Ishikawa (cell line): ENCODE measurements around the gene GPR63.

Source experiments
- CEBPB ChIP-seq: IDR thresholded peaks from 2 replicates; pipeline ENCODE4 v1.6.1; 2012
- CREB1 ChIP-seq: IDR thresholded peaks from 2 replicates; pipeline ENCODE4 v1.6.1; 2012; ENCODE audit warnings: low read depth
- EGR1 ChIP-seq: IDR thresholded peaks from 2 replicates; pipeline ENCODE4 v1.6.1; 2012
- EP300 ChIP-seq: IDR thresholded peaks from 2 replicates; pipeline ENCODE4 v1.6.1; 2012; ENCODE audit warnings: borderline replicate concordance
- FOXM1 ChIP-seq: IDR thresholded peaks from 2 replicates; pipeline ENCODE4 v1.6.1; 2012; ENCODE audit warnings: low read depth, borderline replicate concordance
- MAX ChIP-seq: IDR thresholded peaks from 2 replicates; pipeline ENCODE4 v1.6.1; 2012
- NFIC ChIP-seq: IDR thresholded peaks from 2 replicates; pipeline ENCODE4 v1.6.1; 2012
- RAD21 ChIP-seq: IDR thresholded peaks from 2 replicates; pipeline ENCODE4 v1.6.1; 2012; ENCODE audit warnings: low read depth
- REST ChIP-seq: IDR thresholded peaks from 2 replicates; pipeline ENCODE4 v1.6.1; 2012; ENCODE audit warnings: low read depth, mild to moderate bottlenecking
- TAF1 ChIP-seq: IDR thresholded peaks from 2 replicates; pipeline ENCODE4 v1.6.1; 2012; ENCODE audit warnings: low read depth, mild to moderate bottlenecking
- TCF12 ChIP-seq: IDR thresholded peaks from 2 replicates; pipeline ENCODE4 v1.6.1; 2012; ENCODE audit warnings: low read depth
- TEAD4 ChIP-seq: IDR thresholded peaks from 2 replicates; pipeline ENCODE4 v1.6.1; 2012
- USF1 ChIP-seq: IDR thresholded peaks from 2 replicates; pipeline ENCODE4 v1.6.1; 2012
- YY1 ChIP-seq: IDR thresholded peaks from 2 replicates; pipeline ENCODE4 v1.6.1; 2012; ENCODE audit warnings: low read depth
- ZBTB7A ChIP-seq: IDR thresholded peaks from 2 replicates; pipeline ENCODE4 v1.6.1; 2012; ENCODE audit warnings: low read depth

GPR63 gene

GRCh38 chr6:96792561-96793190, 44.6 kb downstream of the GPR63 start:
- no peak for TF ChIP-seq NFIC
- TF ChIP-seq TCF12 = no peak
- TF ChIP-seq FOXM1 = no peak
- no peak for TF ChIP-seq MAX
- no peak for TF ChIP-seq EP300
- no peak for TF ChIP-seq REST
- no peak for TF ChIP-seq ZBTB7A
- TF ChIP-seq CREB1 = no peak
- TF ChIP-seq USF1 = no peak

GRCh38 chr6:96789871-96790270, 47.4 kb downstream of the GPR63 start:
- TF ChIP-seq RAD21 = no peak
- TF ChIP-seq TEAD4 = no peak
- no peak for TF ChIP-seq TCF12
- no peak for TF ChIP-seq CEBPB

- TF ChIP-seq MAX (no peak), TCF12 (no peak), CREB1 (no peak), FOXM1 (no peak), TEAD4 (no peak), EGR1 (no peak), RAD21 (no peak), YY1 (no peak), NFIC (no peak), USF1 (no peak), CEBPB (no peak), ZBTB7A (no peak), REST (no peak), TAF1 (no peak), EP300 (no peak)
Observed at GRCh38 chr6:96787846-96788580, 49.3 kb downstream of the GPR63 start.

- no peak for TF ChIP-seq TEAD4
- TF ChIP-seq TAF1 = no peak
- TF ChIP-seq EP300 = no peak
- TF ChIP-seq ZBTB7A = no peak
- TF ChIP-seq EGR1 = no peak
- no peak for TF ChIP-seq REST
- no peak for TF ChIP-seq TCF12
- no peak for TF ChIP-seq CREB1
- TF ChIP-seq RAD21 = no peak
- no peak for TF ChIP-seq NFIC
- TF ChIP-seq YY1 = no peak
- no peak for TF ChIP-seq CEBPB
- TF ChIP-seq FOXM1 = no peak
- TF ChIP-seq MAX = no peak
- no peak for TF ChIP-seq USF1
Observed at GRCh38 chr6:96786336-96786735, 50.9 kb downstream of the GPR63 start.
